ENCODE measurements around the gene TSHR.

TSHR gene

GRCh38 chr14:81144824-81145603 lies 189.6 kb downstream of the TSHR start:
- TF ChIP-seq JUND (IDR thresholded peaks at IDR 0.05; ENCODE audit: low read depth) = no peak
- no peak for DNase-seq (ENCODE audit: low read depth in 1 of 2, low spot score in 1 of 2)

DNA sequence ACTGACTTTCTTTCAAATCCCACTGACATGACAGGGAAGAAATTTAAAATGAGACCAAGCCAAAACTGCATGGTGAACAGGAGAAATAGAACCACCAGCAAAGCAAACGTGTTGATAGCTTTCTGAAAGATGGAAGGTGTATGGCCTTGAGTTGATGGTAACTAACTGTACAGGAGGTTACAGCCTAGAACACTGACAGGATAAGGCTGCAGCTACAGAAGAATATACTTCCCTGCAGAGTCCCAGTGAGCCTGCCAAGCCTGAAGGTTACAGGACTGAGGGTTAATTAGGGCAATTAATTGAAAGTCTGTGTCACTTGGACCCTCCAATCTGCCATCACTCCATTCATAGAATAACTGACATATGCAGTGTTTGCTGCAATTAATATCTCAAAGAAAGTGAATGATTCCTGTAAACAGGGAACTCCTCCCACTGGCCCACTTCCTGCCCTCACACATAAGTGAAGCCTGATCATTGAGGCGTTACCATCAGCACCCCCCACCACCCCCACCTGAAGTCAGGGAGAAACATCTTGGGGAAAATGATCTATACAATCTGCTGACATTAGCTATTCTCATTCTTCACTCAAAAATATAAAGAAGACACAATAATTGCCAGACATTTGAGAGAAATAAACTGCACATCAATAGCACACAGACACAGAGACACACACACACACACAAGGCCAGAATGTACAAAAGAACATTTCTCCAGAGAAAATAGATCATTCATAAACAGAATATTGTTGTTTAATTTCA lies 191.9 kb downstream of the TSHR start:
- in situ Hi-C loops (cut with HindIII; ENCODE audit: low pct_unique_long_range_greater_than_20kb, low sequenced_read_pairs) = no loop called here
- TF ChIP-seq JUND (IDR thresholded peaks at IDR 0.05; ENCODE audit: low read depth) = no peak
- no peak for DNase-seq (ENCODE audit: low read depth in 1 of 2, low spot score in 1 of 2)

More at GRCh38 chr14:81144824-81145603, 189.6 kb downstream of the TSHR start:
- in situ Hi-C loops (cut with HindIII; ENCODE audit: low pct_unique_long_range_greater_than_20kb, low sequenced_read_pairs) = no loop called here

GRCh38 chr14:81148635-81149034 lies 193.2 kb downstream of the TSHR start:
- in situ Hi-C loops (cut with HindIII; ENCODE audit: low pct_unique_long_range_greater_than_20kb, low sequenced_read_pairs) = no loop called here
- DNase-seq (ENCODE audit: low read depth in 1 of 2, low spot score in 1 of 2) = no peak
- TF ChIP-seq JUND (IDR thresholded peaks at IDR 0.05; ENCODE audit: low read depth) = no peak

DNA sequence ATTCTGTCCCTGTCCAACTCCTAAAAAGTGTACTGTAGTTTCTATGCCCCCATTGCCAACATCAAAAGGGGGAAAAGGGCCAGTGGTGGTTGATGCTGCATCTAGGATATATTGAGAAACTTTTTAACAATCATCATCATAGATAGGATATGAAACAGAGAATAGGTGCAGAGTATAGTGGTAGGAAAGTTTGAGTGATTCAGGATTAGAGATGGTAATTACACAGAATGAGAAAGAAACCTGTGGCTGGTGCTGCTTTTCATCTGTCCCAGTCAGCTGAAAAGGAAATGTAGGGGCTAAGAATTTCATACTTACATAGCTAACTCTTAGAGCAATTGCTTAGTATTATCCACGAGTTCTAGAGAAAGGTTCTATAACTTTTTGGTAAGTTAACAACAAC lies 197.8 kb downstream of the TSHR start:
- in situ Hi-C loops (cut with HindIII; ENCODE audit: low pct_unique_long_range_greater_than_20kb, low sequenced_read_pairs) = no loop called here
- DNase-seq (ENCODE audit: low read depth in 1 of 2, low spot score in 1 of 2) = no peak
- TF ChIP-seq JUND (IDR thresholded peaks at IDR 0.05; ENCODE audit: low read depth) = no peak

- DNase-seq (ENCODE audit: low read depth in 1 of 2, low spot score in 1 of 2) = no peak
- TF ChIP-seq JUND (IDR thresholded peaks at IDR 0.05; ENCODE audit: low read depth) = no peak
- in situ Hi-C loops (cut with HindIII; ENCODE audit: low pct_unique_long_range_greater_than_20kb, low sequenced_read_pairs) = no loop called here
These were observed 202.0 kb downstream of the TSHR start for GRCh38 chr14:81157431-81157830.

GRCh38 chr14:81161088-81161487 lies 205.7 kb downstream of the TSHR start:
- TF ChIP-seq JUND (IDR thresholded peaks at IDR 0.05; ENCODE audit: low read depth) = no peak
- DNase-seq (ENCODE audit: low read depth in 1 of 2, low spot score in 1 of 2) = no peak
- in situ Hi-C loops (cut with HindIII; ENCODE audit: low pct_unique_long_range_greater_than_20kb, low sequenced_read_pairs) = no loop called here

GRCh38 chr14:81161749-81162148 lies 206.3 kb downstream of the TSHR start:
- in situ Hi-C loops (cut with HindIII; ENCODE audit: low pct_unique_long_range_greater_than_20kb, low sequenced_read_pairs) = no loop called here
- TF ChIP-seq JUND (IDR thresholded peaks at IDR 0.05; ENCODE audit: low read depth) = no peak
- no peak for DNase-seq (ENCODE audit: low read depth in 1 of 2, low spot score in 1 of 2)

DNA sequence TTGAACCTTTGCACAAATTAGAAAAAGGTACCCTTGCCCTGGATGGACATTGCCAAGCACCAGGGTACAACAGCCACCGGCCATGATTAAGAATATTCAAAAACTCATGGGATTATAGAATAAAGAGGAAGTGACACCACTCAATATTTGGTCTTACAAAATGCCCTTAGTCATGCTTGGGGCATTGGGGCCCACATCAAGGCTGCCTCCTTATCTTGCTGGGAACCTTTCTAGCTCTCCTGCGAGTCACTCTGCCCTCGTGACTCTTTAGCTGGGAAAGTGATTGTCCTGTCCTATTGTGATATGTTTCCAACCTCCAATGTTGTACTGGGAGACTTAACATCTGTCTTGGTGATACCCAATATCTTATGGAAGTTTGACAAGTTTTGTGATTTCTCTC lies 207.5 kb downstream of the TSHR start:
- in situ Hi-C loops (cut with HindIII; ENCODE audit: low pct_unique_long_range_greater_than_20kb, low sequenced_read_pairs) = no loop called here
- no peak for TF ChIP-seq JUND (IDR thresholded peaks at IDR 0.05; ENCODE audit: low read depth)

DNA sequence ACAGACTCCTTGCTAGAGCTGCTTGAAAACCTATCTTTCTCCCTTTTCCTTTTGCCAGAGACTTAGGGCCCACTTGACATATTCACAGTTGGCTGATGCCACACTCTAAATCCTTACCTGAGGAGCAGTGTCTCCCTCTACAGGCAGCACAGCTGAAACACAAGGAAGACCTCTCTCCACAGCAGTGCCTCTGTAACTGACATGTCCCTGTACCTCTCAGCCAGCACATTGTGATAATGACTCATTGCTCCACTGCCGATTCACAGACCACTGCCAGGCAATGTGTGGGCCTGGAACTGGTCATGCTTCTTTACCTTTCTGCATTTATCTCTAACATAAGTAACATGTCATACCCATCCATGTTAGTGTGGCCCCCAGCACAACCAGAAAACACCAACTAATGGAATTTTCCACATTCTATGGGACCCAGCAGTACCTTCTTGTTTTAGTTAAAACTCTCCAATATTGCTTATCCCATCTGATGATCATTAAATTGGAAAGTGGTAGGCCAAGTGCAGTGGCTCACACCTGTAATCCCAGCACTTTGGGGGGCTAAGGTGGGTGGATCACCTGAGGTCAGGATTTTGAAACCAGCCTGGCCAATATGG lies 208.8 kb downstream of the TSHR start:
- in situ Hi-C loops (cut with HindIII; ENCODE audit: low pct_unique_long_range_greater_than_20kb, low sequenced_read_pairs) = no loop called here
- no peak for TF ChIP-seq JUND (IDR thresholded peaks at IDR 0.05; ENCODE audit: low read depth)
- DNase-seq (ENCODE audit: low read depth in 1 of 2, low spot score in 1 of 2) = peak; percentile 32 to 87

More for the DNA sequence above, 207.5 kb downstream of the TSHR start:
- DNase-seq (ENCODE audit: low read depth in 1 of 2, low spot score in 1 of 2) = no peak

DNA sequence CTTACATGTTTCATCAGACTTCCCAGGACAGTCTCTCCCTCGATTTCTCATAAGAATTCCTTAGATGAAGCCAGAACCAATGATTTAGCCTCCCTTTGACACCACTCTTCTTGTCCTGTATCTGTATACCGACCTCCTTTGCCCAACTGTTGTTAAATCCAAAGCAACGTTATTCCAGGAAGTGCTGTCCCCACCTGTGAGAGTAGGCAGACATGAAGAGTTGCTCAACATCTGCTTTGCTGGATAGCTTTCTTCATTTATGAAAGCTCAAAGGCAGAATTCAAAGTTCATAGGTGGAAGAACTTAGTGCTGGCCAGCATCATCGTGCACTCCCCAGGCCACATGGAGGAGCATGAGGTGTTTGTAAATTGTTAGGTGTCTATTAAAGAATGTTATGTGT lies 209.8 kb downstream of the TSHR start:
- DNase-seq (ENCODE audit: low read depth in 1 of 2, low spot score in 1 of 2) = no peak
- no peak for TF ChIP-seq JUND (IDR thresholded peaks at IDR 0.05; ENCODE audit: low read depth)
- in situ Hi-C loops (cut with HindIII; ENCODE audit: low pct_unique_long_range_greater_than_20kb, low sequenced_read_pairs) = no loop called here

GRCh38 chr14:81166121-81166520 lies 210.7 kb downstream of the TSHR start:
- DNase-seq (ENCODE audit: low read depth in 1 of 2, low spot score in 1 of 2) = no peak
- in situ Hi-C loops (cut with HindIII; ENCODE audit: low pct_unique_long_range_greater_than_20kb, low sequenced_read_pairs) = no loop called here
- no peak for TF ChIP-seq JUND (IDR thresholded peaks at IDR 0.05; ENCODE audit: low read depth)

DNA sequence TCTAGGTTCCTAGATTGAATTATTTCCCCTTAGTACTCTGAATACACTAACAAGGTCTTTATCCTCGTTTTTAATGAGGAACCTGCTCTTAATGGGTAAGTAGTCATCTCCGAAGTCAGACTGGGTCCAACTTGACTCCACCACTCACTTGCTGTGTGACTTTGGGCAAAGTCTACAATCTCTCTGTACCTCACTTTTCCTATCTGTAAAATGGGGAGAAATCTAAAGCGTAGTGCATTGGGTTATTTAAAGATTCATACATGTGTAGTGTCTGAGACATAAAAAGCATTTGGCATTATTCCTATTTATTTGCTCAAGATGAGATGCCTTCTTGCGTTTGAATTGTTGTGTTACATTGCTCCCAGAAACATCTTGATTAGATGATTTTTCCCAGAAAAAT lies 213.8 kb downstream of the TSHR start:
- no peak for DNase-seq (ENCODE audit: low read depth in 1 of 2, low spot score in 1 of 2)
- no peak for TF ChIP-seq JUND (IDR thresholded peaks at IDR 0.05; ENCODE audit: low read depth)
- in situ Hi-C loops (cut with HindIII; ENCODE audit: low pct_unique_long_range_greater_than_20kb, low sequenced_read_pairs) = no loop called here

DNA sequence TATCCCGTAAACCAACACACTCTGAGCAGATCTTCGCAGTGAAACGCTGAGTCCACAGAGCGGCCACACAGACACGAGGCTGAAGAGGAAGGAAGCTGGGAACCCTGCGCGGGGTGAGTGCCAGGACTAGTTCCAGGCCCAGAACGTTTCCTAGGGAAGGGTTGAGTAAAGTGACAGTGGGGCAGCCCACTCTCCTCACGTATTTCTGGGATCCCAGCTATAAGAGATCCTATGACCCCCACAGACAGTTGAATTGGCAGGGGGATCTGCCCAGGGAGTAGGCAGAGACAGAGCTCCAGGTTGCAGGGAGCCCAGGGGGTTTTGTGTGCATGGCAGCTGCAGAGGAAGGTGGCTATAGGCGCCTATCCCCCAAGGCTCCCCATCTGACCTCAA lies 214.3 kb downstream of the TSHR start:
- DNase-seq (ENCODE audit: low read depth in 1 of 2, low spot score in 1 of 2) = peak; percentile 10 to 17
- no peak for TF ChIP-seq JUND (IDR thresholded peaks at IDR 0.05; ENCODE audit: low read depth)
- in situ Hi-C loops (cut with HindIII; ENCODE audit: low pct_unique_long_range_greater_than_20kb, low sequenced_read_pairs) = no loop called here
